ENCODE data around the gene ATXN7L2. TPM values are rescaled to one million over a fixed set of nuclear protein-coding genes. Genes with fewer than 3 reads are reported as not detected.

Gene ATXN7L2
- total and polyA plus RNA-seq, 4 donors: 0.61 to 1.7 (median 1.3) TPM

DNA sequence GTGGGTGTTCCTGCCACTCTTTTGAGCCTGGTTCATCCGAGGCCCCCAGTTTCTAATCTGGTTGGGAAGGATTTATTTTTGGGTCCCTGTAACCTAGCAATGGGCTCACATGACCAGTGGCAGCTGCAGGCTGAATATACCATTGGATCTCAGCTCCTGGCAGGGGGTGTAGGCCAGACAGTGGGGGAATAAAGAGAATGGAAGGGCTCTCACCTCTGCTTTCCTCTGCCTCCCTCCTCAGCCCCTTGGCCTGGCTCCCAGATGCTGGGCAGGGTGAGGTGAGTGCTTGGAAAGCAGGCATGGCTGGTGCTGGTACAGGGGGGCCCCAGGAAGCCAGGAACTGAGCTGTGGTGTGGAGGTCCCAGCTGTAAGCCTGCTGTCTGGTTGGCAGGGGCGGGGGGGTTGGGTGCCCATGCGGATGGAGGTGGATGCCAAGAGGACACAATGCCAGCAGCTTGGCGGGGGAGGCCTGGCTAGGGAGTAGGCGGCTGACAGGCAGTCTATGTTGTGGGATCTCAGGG lies 52.3 kb downstream of the ATXN7L2 start (continued):
- TF ChIP-seq, protein P1, sequence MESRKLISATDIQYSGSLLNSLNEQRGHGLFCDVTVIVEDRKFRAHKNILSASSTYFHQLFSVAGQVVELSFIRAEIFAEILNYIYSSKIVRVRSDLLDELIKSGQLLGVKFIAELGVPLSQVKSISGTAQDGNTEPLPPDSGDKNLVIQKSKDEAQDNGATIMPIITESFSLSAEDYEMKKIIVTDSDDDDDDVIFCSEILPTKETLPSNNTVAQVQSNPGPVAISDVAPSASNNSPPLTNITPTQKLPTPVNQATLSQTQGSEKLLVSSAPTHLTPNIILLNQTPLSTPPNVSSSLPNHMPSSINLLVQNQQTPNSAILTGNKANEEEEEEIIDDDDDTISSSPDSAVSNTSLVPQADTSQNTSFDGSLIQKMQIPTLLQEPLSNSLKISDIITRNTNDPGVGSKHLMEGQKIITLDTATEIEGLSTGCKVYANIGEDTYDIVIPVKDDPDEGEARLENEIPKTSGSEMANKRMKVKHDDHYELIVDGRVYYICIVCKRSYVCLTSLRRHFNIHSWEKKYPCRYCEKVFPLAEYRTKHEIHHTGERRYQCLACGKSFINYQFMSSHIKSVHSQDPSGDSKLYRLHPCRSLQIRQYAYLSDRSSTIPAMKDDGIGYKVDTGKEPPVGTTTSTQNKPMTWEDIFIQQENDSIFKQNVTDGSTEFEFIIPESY (IDR thresholded peaks at IDR 0.05): no peak
- TF ChIP-seq, protein P2, sequence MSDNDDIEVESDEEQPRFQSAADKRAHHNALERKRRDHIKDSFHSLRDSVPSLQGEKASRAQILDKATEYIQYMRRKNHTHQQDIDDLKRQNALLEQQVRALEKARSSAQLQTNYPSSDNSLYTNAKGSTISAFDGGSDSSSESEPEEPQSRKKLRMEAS (IDR thresholded peaks at IDR 0.05): no peak
- TF ChIP-seq, protein P3, sequence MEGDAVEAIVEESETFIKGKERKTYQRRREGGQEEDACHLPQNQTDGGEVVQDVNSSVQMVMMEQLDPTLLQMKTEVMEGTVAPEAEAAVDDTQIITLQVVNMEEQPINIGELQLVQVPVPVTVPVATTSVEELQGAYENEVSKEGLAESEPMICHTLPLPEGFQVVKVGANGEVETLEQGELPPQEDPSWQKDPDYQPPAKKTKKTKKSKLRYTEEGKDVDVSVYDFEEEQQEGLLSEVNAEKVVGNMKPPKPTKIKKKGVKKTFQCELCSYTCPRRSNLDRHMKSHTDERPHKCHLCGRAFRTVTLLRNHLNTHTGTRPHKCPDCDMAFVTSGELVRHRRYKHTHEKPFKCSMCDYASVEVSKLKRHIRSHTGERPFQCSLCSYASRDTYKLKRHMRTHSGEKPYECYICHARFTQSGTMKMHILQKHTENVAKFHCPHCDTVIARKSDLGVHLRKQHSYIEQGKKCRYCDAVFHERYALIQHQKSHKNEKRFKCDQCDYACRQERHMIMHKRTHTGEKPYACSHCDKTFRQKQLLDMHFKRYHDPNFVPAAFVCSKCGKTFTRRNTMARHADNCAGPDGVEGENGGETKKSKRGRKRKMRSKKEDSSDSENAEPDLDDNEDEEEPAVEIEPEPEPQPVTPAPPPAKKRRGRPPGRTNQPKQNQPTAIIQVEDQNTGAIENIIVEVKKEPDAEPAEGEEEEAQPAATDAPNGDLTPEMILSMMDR (IDR thresholded peaks at IDR 0.05; ENCODE audit: low read depth, low read length, missing input control): no peak
- TF ChIP-seq, protein P4, sequence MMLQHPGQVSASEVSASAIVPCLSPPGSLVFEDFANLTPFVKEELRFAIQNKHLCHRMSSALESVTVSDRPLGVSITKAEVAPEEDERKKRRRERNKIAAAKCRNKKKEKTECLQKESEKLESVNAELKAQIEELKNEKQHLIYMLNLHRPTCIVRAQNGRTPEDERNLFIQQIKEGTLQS (IDR thresholded peaks at IDR 0.05): no peak
- TF ChIP-seq YY1 (IDR thresholded peaks at IDR 0.05) (no peak), NR2F2 (IDR thresholded peaks at IDR 0.05) (no peak), SP1 (IDR thresholded peaks at IDR 0.05) (no peak)

DNA sequence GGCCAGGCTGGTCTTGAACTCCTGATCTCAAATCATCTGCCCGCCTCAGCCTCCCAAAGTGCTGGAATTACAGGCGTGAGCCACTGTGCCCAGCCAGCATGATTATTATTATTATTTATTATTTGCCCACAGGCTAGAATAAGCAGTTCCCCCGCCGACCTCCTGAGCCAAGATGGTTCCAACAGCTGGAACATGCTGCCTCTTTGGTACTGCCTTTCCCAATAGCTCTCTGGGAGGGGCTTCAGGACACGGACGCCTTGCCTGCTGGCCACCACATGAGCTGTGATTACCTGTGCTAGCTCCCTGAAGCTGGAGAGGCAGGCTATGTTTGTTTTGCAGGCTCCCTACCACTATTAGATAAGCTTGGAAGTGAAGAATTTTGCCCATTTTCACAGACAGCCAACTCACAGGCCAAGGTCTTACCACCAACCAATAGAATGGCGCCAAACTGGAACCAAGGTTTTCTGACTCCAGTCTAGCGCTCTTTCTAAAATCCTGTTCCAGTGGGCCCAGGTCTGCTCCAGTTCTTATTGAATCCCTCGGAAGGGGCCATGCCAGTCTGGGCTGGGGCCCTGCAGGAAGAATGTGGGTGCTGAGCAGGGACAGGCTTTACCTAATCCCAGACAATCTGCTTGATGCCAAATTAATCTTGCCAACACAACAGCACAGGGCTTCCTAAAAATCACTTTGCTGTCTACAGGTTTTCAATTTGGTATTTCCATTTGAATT lies 53.9 kb downstream of the ATXN7L2 start:
- Histone ChIP-seq H3K27ac (ENCODE audit: low read depth in 1 of 2, low read length in 2 of 2) (no peak overlapping the region), H3K4me1 (ENCODE audit: control insufficient read depth in 4 of 4, insufficient read depth in 4 of 4, low read length in 3 of 4) (no peaks in the 10 kb centered on the region), H3K4me3 (ENCODE audit: low read depth in 1 of 3, low read length in 3 of 3) (no peak overlapping the region), H3K9me3 (ENCODE audit: control insufficient read depth in 4 of 4, low read length in 3 of 4) (no peaks in the 10 kb centered on the region), H3K27me3 (ENCODE audit: control insufficient read depth in 4 of 4, insufficient read depth in 4 of 4, low read length in 3 of 4) (no peaks in the 10 kb centered on the region), H3K36me3 (ENCODE audit: control insufficient read depth in 4 of 4, insufficient read depth in 3 of 4, low read depth in 1 of 4, low read length in 3 of 4) (no peaks in the 10 kb centered on the region), H3K9ac (ENCODE audit: low read depth in 1 of 2, low read length in 2 of 2) (no peak overlapping the region)
- 91% methylated on average over 9 of the region's 9 CpGs for WGBS
- no peak for DNase-seq (ENCODE audit: low spot score)
- TF ChIP-seq, protein P2 (IDR thresholded peaks at IDR 0.05): no peak
- TF ChIP-seq EGR1 (IDR thresholded peaks at IDR 0.05; ENCODE audit: low read depth in 2 of 2) (no peak), YY1 (IDR thresholded peaks at IDR 0.05) (no peak), HNF4A (conservative IDR thresholded peaks at IDR 0.05) (no peak), SP1 (IDR thresholded peaks at IDR 0.05) (no peak), NR2F2 (IDR thresholded peaks at IDR 0.05) (no peak), FOXA2 (IDR thresholded peaks at IDR 0.05) (no peak), RAD21 (IDR thresholded peaks at IDR 0.05) (no peak), GABPA (IDR thresholded peaks at IDR 0.05 in 1 of 2, conservative IDR thresholded peaks at IDR 0.05 in 1 of 2) (no peak), TAF1 (conservative IDR thresholded peaks at IDR 0.05) (no peak)
- TF ChIP-seq, protein P3 (IDR thresholded peaks at IDR 0.05; ENCODE audit: low read depth, low read length, missing input control): no peak
- TF ChIP-seq, protein P5, sequence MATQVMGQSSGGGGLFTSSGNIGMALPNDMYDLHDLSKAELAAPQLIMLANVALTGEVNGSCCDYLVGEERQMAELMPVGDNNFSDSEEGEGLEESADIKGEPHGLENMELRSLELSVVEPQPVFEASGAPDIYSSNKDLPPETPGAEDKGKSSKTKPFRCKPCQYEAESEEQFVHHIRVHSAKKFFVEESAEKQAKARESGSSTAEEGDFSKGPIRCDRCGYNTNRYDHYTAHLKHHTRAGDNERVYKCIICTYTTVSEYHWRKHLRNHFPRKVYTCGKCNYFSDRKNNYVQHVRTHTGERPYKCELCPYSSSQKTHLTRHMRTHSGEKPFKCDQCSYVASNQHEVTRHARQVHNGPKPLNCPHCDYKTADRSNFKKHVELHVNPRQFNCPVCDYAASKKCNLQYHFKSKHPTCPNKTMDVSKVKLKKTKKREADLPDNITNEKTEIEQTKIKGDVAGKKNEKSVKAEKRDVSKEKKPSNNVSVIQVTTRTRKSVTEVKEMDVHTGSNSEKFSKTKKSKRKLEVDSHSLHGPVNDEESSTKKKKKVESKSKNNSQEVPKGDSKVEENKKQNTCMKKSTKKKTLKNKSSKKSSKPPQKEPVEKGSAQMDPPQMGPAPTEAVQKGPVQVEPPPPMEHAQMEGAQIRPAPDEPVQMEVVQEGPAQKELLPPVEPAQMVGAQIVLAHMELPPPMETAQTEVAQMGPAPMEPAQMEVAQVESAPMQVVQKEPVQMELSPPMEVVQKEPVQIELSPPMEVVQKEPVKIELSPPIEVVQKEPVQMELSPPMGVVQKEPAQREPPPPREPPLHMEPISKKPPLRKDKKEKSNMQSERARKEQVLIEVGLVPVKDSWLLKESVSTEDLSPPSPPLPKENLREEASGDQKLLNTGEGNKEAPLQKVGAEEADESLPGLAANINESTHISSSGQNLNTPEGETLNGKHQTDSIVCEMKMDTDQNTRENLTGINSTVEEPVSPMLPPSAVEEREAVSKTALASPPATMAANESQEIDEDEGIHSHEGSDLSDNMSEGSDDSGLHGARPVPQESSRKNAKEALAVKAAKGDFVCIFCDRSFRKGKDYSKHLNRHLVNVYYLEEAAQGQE (IDR thresholded peaks at IDR 0.05): no peak
- TF ChIP-seq, protein P1 (IDR thresholded peaks at IDR 0.05): no peak
- TF ChIP-seq, protein P4 (IDR thresholded peaks at IDR 0.05): no peak

Data from liver (tissue), 9 donors.